ENCODE data around the gene FAIM. TPM values are rescaled to one million over a fixed set of nuclear protein-coding genes. Genes with fewer than 3 reads are reported as not detected.
"Not testable (repeated sequence)": the region's sequence is repeated elsewhere in the genome, so short reads cannot be mapped to it uniquely, and the experiment has no call there.

FAIM gene, protein sequence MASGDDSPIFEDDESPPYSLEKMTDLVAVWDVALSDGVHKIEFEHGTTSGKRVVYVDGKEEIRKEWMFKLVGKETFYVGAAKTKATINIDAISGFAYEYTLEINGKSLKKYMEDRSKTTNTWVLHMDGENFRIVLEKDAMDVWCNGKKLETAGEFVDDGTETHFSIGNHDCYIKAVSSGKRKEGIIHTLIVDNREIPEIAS
- total RNA-seq = 10.3 and 14.7 TPM in 2 replicates

DNA sequence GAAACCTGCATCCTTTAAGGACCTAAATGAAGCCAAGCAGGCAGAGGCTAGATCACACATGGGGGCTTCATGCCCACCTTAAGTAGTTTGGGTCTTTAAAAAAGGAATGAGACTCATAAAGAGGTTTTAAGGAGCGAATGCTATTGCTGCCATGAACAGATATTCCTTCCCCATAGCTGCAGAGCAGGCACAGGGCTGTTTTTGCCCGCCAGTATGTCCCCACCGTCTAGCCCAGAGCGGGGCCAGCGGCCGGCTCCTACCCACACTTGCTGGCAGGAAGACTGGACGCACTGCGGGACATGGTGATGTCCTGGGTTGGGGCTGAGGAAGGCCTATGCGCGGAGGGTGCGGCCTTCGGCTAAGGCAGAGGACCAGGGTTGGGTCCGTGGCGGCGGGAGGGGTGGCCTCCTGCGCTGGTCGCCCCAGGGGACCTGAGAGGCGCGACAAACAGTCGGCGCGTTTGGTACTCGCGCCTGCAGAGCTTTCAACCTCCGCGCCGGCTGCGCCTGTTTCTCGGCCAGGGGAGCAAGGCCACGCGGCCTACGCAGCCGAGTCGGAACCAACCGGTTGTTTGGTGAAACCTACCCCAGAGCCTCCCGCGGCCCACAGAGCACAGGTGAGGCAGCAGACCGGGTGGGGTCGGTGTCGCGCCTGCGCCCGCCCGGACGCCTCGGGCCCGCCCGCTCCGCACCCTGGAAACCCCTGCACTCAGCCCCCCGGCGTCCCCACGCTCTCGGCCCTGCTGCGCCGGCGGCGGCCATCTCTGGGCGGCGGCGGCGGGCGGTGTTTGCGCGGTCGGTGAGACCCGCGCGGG is at the start of gene FAIM:
FAIM (plus strand) TSS at position 450 of the 814 bp plus-strand sequence. CDS start 10,956 bp downstream, outside the sequence.
- TF ChIP-seq, protein P1, sequence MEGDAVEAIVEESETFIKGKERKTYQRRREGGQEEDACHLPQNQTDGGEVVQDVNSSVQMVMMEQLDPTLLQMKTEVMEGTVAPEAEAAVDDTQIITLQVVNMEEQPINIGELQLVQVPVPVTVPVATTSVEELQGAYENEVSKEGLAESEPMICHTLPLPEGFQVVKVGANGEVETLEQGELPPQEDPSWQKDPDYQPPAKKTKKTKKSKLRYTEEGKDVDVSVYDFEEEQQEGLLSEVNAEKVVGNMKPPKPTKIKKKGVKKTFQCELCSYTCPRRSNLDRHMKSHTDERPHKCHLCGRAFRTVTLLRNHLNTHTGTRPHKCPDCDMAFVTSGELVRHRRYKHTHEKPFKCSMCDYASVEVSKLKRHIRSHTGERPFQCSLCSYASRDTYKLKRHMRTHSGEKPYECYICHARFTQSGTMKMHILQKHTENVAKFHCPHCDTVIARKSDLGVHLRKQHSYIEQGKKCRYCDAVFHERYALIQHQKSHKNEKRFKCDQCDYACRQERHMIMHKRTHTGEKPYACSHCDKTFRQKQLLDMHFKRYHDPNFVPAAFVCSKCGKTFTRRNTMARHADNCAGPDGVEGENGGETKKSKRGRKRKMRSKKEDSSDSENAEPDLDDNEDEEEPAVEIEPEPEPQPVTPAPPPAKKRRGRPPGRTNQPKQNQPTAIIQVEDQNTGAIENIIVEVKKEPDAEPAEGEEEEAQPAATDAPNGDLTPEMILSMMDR (IDR thresholded peaks at IDR 0.05; ENCODE audit: insufficient read depth, low read depth, low read length) = no peak
- H3K4me3 ChIP-seq (ENCODE audit: low read depth, low read length) = peak within 1 kb of the TSS; percentile 67
- DNase-seq (ENCODE audit: low read depth) = peak; percentile 64

DNA sequence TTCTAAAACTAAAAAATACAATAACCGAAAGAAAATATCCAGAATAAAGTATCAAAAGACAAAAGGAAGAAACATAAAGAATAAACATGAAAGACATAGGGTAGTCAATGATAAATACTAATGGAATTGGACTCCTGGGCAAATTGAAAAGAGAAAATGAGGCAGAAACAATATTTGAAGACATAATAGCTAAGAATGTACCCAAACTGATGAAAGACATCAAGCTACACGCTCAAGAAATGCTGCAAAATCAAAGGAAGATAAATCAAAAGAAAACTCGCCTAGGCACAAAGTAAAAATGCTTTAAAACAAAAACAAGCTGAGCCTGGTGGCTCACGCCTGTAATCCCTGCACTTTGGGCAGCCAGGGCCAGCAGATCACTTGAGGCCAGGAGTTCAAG is 49.4 kb upstream of the FAIM start:
- TF ChIP-seq, protein P1 (IDR thresholded peaks at IDR 0.05; ENCODE audit: insufficient read depth, low read depth, low read length) = no peak
- H3K4me3 ChIP-seq (ENCODE audit: low read depth, low read length) = no peak overlapping the region
- no peak for DNase-seq (ENCODE audit: low read depth)

DNA sequence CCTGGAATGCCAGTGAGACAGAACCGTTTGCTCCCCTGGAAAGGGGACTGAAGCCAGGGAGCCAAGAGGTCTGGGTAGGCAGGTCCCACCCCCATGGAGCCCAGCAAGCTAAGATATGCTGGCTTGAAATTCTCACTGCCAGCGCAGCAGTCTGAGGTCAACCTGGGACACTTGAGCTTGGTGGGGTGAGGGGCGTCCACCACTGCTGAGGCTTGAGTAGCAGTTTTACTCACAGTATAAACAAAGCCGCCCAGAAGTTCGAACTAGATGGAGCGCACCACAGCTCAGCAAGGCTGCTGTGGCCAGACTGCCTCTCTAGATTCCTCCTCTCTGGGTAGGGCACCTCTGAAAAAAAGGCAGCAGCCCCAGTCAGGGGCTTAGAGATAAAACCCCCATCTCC is 48.1 kb upstream of the FAIM start:
- no peak overlapping the region for H3K4me3 ChIP-seq (ENCODE audit: low read depth, low read length)
- TF ChIP-seq, protein P1 (IDR thresholded peaks at IDR 0.05; ENCODE audit: insufficient read depth, low read depth, low read length) = no peak
- no peak for DNase-seq (ENCODE audit: low read depth)

DNA sequence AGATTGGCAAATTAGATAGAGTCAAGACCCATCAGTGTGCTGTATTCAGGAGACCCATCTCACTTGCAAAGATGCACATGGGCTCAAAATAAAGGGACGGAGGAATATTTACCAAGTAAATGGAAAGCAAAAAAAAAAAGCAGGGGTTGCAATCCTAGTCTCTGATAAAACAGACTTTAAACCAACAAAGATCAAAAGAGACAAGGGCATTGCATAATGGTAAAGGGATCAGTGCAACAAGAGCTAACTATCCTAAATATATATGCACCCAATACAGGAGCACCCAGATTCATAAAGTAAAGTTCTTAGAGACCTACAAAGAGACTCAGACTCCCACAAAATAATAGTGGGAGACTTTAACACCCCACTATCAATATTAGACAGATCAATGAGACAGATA is 45.7 kb upstream of the FAIM start:
- not testable (repeated sequence) for H3K4me3 ChIP-seq (ENCODE audit: low read depth, low read length); DNase-seq (ENCODE audit: low read depth)

DNA sequence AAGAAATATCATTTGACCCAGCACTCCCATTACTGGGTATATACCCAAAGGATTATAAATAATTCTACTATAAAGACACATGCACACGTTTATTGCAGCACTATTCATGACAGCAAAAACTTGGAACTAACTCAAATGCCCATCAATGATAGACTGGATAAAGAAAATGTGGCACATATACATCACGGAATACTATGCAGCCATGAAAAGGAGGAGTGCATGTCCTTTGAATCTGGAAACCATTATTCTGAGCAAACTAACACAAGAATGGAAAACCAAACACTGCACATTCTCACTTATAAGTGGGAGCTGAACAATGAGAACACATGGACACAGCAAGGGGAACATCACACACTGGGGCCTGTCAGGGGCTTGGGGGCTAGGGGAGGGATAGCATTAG is 42.3 kb upstream of the FAIM start:
- not testable (repeated sequence) for DNase-seq (ENCODE audit: low read depth)

DNA sequence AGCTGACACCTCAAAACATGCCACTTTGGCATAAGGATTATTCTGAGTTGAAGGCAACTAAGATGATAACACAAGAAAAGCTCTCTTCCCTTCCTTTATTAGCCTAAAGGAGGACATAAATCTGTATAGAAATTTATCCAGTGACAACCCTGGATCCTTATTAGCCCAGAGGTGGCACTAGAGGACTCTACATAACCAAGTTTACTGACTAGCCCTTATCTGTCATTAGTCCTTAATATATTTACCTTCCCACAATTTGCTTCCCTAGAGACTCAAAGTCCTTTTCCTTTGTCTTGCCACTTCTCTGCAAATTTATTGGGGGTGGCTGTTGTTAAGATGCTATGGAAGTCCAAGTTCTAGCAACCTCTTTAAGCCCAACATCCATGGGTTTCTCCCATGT is 41.2 kb upstream of the FAIM start:
- no peak overlapping the region for H3K4me3 ChIP-seq (ENCODE audit: low read depth, low read length)
- TF ChIP-seq, protein P1 (IDR thresholded peaks at IDR 0.05; ENCODE audit: insufficient read depth, low read depth, low read length) = no peak
- no peak for DNase-seq (ENCODE audit: low read depth)

More for the DNA sequence above, 42.3 kb upstream of the FAIM start:
- H3K4me3 ChIP-seq (ENCODE audit: low read depth, low read length) = not testable (repeated sequence)

DNA sequence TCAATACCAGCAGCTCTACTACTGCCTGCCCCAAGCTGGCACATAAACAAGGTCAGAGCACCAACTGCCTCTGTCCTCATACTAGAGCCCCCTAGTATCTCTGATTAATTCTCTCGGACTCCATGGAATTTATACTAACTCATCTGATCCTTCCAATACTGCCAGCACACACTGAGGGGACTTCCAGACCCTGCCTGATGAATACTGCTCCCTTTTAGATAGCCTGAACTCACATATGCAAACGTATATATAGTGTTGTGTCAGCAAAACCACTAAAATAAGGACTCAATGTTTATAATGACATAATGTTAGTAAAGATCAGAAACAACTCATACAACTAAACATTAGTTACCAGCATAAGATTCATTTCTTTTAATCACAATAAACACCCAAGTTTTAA is 39.5 kb upstream of the FAIM start:
- no peak overlapping the region for H3K4me3 ChIP-seq (ENCODE audit: low read depth, low read length)
- TF ChIP-seq, protein P1 (IDR thresholded peaks at IDR 0.05; ENCODE audit: insufficient read depth, low read depth, low read length) = no peak
- no peak for DNase-seq (ENCODE audit: low read depth)

DNA sequence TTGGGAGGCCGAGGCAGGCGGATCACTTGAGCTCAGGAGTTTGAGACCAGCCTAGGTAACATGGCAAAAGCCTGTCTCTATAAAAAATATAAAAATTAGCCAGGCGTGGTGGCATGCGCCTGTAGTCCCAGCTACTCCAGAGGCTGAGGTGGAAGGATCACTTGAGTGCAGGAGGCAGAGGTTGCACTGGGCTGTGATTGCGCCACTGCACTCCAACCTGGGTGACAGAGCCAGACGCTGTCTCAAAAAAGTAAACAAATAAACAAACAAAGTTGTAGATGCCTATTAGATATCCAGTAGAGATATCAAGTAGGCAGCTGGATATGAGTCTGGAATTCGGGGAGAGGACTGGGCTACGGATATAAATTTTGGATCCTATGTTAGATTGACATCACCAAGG is 38.9 kb upstream of the FAIM start:
- not testable (repeated sequence) for H3K4me3 ChIP-seq (ENCODE audit: low read depth, low read length); DNase-seq (ENCODE audit: low read depth)
